ENCODE measurements around the gene PGRMC2.

PGRMC2 gene

GRCh38 chr4:128299848-128300247, 12.2 kb upstream of the PGRMC2 start:
- no peak for DNase-seq

GRCh38 chr4:128298852-128299251, 11.2 kb upstream of the PGRMC2 start:
- DNase-seq, result no peak

- no peak for DNase-seq
These were observed 10.6 kb upstream of the PGRMC2 start for GRCh38 chr4:128298146-128298758.

GRCh38 chr4:128295255-128295654, 7.6 kb upstream of the PGRMC2 start:
- DNase-seq, result no peak

GRCh38 chr4:128294464-128294863, 6.9 kb upstream of the PGRMC2 start:
- DNase-seq, result no peak

- DNase-seq, result no peak
These were observed 4.7 kb upstream of the PGRMC2 start for GRCh38 chr4:128292349-128292748.

GRCh38 chr4:128291096-128291495, 3.5 kb upstream of the PGRMC2 start:
- no peak for DNase-seq

- DNase-seq, result no peak
These were observed 2.9 kb upstream of the PGRMC2 start for GRCh38 chr4:128290526-128290925.

GRCh38 chr4:128289523-128290158, 2.0 kb upstream of the PGRMC2 start:
- no peak for DNase-seq

GRCh38 chr4:128288689-128289106, 1.1 kb upstream of the PGRMC2 start:
- peak in 3 of 56 donors; percentile 2 to 40 (median 17) for DNase-seq

GRCh38 chr4:128287871-128288688, 467 bp upstream of the PGRMC2 start:
- peak; percentile 78 to 100 (median 98) for DNase-seq

GRCh38 chr4:128286474-128287058, 1.0 kb downstream of the PGRMC2 start:
- no peak for DNase-seq

GRCh38 chr4:128285085-128285997, 2.3 kb downstream of the PGRMC2 start:
- DNase-seq, result no peak

- no peak for DNase-seq
These were observed 3.3 kb downstream of the PGRMC2 start for GRCh38 chr4:128284317-128284716.

- DNase-seq, result no peak
These were observed 4.5 kb downstream of the PGRMC2 start for GRCh38 chr4:128283071-128283470.

- no peak for DNase-seq
These were observed 5.1 kb downstream of the PGRMC2 start for GRCh38 chr4:128282516-128282915.

GRCh38 chr4:128281354-128281753, 6.3 kb downstream of the PGRMC2 start:
- no peak for DNase-seq

- no peak for DNase-seq
These were observed 7.9 kb downstream of the PGRMC2 start for GRCh38 chr4:128279624-128280225.

- DNase-seq, result no peak
These were observed 9.8 kb downstream of the PGRMC2 start for GRCh38 chr4:128277856-128278255.

GRCh38 chr4:128275346-128275745, 12.3 kb downstream of the PGRMC2 start:
- DNase-seq, result no peak

- DNase-seq, result no peak
These were observed 16.1 kb downstream of the PGRMC2 start for GRCh38 chr4:128271551-128271950.
